Fibroblast of skin of right biceps (primary cell): ENCODE results near the gene MCC.

Experiments
- DNase-seq: peaks from one replicate; pipeline ENCODE4 v3.0.0-alpha.2; 2013

MCC gene

DNA sequence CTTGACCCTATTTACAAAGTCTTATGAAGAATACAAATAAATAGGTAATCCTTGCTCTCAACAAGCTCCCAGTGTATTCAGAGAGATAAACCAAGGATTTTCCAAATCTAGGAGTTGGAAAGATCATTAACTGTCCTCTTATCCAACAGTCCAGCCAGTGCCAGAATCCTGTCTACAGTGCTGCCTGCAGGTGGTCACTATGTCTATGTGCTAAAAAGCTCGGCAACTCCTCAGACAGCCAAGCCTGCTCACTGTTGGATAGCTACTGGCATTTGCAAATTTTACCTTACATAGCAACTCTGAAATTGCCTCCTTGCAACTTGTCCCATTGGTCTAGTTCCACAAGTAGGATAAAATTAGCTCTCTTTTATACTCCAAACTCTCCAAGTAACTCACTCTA is 324.2 kb downstream of the MCC start:
- DNase-seq: no peak

DNA sequence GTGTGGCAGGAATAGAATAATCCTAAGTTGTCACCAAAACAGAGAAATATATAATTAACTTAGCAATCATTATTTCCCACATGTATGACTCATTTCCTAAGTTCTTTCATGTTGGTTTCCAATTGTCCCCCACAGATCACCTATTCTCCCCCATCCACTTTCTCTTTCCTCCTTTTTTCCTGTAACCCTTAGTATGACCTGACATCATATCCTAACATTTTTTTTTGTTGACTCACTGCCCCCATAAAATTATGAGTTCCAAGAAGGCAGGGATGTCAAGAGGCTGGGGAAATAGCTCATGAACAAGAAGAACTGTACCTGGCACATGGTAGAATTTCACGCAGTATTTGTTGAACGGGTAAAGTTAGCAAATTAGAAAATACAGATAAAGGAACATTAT is 324.9 kb downstream of the MCC start:
- peak; percentile 79 for DNase-seq

DNA sequence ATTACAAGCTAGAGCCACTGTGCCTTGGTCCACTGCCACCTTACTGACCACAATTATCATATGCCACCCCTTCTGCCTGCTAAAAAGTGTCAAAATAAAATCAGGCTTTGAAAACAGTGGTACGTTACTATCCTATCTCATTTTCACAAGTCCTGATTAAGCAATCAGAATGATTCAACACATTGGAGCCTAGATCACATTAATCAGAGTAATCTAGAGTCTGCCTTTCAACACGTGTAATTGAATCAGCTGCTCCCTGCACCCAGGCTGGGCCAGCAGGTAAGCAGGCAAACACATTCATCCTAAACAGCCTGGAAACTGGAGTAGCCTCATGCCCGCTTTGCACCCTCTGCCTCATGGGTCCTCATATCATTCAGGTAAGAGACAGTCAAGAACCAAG is 325.5 kb downstream of the MCC start:
- DNase-seq: peak; percentile 82

DNA sequence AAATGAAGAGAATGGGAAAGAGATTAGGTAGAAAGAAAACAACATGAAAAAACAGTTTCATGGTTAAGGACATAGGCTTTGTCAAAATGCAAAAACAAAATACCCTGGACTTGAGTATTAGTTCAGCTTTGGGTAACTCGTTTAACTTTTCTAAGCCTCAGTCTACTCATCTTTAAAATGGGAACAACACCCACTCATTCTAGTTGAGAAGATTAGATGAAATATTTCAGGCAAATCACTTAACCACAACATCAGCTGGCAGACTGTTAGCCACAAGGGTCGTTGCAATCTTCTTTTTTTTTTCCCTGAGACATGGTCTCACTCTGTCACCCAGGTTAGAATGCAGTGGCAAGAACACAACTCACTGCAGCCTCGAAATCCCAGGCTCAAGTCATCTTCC is 326.0 kb downstream of the MCC start:
- peak; percentile 18 for DNase-seq

DNA sequence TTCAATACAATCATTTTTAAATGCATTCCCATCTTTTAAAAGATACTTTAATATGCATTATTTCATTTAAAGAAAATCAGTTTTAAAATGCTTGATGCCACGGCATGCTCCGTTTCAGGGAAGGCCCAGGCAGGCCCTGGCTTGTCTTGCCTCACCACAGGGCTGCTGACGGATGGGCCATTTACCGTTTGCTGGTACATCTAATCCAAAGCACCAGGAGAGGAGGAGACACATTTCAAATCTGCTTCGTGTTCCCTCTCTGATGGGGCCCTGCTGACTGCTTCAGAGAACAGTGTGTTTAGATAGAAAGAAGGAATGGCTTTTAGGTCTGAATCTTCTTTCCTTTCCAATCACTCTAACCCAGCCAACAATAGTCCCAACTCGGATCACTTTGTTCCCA is 326.4 kb downstream of the MCC start:
- DNase-seq: no peak

DNA sequence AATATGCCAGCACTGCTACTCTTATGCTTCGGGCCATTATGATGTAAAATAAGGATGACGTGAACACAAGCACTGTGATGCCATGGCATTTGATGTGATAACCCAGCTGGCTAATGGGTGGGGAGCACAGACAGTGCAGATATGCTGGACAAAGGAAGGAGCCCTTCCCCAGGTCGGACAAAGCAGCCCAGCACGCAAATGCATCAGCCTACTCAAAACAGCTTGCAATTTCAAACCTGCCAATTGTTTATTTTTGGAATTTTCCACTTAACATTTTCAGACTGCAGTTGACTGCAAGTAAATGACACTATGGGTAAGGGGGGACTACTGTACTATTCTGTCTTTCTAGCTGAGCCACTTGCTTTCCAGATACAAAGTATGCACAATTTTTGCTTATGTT is 330.4 kb downstream of the MCC start:
- DNase-seq: no peak

DNA sequence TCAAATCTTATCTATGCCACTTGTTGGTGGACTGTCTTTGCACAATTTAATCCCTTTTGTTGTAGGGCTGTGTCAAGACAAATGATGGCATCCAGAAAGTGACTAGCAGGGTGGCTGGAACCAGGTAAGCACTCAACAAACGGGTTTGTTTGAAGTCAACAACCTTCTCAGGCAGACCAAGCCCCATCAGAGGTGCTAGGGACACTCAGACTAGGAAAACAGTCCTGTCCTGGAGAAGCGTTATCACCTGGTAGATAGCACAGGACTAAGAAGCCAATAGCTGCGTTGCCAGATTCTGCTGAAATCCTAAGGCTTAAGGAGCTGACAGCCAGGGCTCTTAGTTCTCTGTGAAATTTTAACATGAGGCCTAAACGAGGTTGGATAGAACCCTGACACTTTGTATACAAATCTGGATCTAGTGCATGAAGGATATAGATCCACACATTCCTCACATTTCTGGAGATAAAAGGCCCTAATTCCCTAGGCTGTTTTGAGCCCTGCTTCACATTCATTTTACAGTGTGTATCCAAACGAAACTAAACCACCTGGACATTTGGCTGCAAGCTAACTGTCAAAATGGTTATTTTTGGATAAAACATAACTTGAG is 331.9 kb downstream of the MCC start:
- DNase-seq: no peak

DNA sequence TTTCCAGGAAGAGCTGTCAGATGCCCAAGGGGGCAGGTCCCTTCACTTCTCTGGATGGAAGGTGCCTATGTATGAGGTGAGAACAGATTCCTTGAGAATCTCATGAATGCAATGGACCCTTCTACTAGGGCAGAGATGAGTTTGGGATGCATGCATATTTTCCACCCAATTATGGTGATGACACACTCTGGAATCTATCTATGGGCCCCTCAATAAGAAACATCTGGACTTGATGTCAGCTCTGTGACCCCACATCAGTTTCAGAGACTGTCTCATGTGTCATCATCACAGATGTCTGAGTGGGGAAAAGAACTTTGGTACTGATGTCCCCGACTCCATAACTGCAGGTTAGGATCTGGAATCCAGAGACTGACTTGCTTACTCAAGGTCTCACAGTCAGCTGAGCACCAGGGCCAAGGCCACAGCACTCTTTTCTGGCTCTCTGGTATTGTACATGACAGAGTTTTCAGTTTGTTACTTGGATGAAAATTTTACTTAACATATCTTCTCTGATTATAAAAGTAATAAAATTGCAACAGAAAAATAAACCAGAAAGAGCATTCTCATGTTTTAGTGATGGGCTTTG is 334.6 kb downstream of the MCC start:
- DNase-seq: peak; percentile 85

DNA sequence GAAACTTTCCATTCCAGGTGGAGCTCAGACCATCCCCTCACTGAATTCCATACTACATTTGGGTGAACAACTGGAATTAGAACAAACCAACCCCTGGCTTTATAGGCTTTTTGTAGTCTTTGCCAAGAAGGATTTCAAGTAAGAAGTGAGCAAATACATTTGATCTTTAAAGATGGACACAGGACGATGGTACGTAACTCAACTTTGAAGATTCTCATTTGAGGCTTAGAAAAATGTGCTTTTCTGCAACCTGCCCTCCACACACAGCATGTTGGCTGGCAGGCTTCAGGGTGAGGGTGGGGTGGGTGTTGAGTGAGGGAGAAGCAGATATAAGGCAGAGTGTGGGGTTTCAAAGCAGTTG is 335.9 kb downstream of the MCC start:
- DNase-seq: no peak

DNA sequence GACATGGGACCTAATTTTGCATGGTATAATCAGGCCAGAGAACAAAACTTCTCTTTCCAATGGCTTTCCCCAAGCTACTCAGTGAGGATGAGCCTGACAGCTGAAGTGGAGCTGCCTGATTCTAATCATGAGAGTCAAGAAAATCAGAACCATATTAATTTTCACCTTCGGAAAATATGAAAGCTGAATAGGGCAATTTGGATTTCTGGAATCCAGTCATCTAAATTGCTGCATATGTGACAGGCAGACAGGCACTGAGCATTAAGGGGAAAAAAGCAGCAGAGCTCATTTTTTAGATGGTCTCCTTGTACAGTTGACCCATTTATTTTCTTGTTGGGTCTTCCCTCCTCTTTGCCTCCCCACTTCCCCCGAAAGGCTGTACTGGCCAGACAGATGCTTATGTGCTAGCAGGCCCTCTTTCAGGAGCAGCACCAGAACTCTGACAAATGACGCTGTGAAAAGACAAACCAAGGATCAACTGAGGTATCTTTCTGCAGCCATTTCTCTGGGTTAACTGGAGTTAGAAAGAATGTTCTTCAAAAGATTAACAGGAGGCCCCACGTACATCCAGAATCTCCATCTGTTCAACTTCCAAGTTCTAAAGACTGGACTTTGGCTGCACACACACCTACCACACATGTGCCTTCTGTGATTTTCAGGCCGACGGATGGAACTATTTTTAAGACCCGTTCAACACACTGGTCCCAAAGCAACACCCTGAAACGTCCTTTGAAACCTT is 336.4 kb downstream of the MCC start:
- no peak for DNase-seq

DNA sequence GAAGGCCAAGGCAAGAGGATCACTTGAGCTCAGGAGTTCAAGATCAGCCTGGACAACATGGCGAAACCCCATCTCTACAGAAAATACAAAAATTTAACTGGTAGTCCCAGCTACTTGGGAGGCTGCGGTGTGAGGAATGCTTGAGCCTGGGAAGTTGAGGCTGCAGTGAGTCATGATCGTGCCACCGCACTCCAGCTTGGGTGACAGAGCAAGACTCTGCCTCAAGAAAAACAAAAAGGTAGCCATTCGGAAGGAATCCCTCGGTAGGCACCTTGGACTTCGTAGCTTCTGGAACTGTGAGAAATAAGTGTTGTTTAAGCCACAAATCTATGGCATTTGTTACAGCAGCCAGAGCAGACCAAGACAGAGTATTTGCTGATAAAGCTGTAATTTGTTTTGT is 337.4 kb downstream of the MCC start:
- no peak for DNase-seq

DNA sequence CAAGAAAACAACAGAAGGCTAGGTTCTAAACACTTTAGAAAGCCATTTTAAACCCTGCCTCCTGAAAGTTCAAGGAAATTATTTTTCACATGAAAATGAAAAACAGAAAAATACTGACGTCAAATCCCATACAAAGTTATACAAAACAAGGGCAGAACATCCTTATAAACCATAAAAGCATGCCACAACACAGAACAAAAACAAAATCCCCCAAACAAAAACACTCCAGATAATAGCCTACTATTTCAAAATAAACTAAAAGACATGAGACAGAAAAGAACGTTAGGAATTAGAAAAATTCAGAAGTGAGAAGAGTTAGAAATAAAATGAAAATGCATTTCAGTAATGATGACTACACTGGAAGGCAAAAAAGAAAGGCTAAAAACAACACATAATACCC is 338.0 kb downstream of the MCC start:
- no peak for DNase-seq

DNA sequence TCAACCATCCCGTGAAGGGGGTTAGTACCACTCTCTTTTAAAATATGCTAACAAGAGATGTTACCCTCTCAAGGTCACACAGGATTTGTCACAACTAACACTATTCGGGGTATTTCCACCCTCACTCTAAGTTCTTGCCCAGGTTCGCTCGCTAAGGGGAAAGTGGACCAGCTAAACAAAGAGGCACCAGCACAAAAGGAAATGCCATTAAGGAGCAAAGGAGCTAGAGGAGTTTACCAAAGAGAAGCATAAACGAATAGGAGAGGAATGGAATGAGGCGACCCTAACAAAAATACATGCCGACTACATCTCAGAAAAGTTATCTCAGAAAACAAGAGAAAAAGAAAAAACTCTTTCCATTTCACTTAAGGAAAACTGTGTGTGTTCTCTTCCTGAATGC is 340.7 kb downstream of the MCC start:
- DNase-seq: no peak

DNA sequence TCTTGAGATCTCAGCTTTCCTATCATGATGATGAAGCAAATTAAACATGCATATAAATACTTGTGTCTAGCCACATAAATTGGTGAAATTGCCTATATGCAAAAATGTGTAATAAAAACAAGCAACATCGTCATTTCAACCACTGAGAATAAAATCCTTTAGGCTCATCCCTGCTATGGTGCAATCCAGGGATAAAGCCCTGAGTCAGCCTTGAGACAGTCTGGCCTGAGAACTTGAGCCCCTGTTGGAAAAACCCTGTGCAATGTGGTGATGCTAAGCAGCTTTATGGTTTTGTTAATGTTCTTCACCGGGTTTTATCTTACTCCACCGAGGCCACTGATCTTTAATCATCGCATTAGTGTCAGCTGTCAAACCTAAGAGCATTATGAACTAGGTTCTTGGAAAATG is 341.1 kb downstream of the MCC start:
- DNase-seq: peak; percentile 96

DNA sequence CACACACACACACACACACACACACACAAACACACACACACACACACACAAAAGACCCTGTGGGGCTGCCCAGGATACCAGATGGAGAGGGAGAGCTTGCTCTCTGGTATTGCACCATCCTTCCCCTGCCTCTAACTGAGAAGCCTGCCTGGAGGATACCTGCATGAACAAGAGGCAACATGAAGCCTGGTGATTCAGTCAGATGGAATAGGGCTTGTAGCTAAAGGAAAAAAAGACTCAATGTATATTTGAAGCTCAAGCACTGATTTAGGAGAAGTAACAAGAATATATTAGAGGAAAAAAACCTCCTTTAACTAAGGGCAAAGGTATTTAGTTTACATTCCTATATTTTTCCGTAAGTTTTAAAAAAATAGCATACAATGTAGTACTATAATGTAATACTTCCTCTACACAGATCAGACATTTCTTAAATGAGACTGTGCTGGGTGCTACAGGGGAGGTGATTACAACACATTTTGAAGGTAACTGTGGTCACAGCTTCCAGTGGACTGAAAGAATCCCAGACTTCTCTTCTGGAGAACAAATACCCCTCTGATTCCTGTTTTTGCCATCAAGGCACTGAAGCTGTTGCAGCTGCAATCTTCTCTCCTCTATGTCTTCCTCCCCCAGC is 342.4 kb downstream of the MCC start:
- peak; percentile 69 for DNase-seq

DNA sequence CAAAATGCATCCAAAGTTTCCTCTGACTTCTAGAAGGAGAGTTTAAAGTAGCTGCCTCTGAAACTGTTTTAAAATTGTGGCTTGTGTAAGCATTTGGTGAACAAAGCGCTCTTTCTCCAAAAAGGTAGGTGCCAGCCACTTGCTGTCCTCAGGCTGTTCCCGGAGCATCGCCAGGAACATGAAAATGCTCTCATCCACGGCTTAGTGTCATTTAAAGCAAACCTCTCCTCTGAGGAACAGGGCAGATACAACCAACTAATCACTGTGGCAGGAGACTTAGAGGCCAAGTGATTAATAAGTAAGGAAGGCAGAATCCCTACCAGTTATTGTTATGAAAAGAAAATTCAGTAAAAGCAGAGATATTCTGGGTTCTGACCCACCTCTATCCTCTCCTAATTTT is 346.1 kb downstream of the MCC start:
- no peak for DNase-seq

DNA sequence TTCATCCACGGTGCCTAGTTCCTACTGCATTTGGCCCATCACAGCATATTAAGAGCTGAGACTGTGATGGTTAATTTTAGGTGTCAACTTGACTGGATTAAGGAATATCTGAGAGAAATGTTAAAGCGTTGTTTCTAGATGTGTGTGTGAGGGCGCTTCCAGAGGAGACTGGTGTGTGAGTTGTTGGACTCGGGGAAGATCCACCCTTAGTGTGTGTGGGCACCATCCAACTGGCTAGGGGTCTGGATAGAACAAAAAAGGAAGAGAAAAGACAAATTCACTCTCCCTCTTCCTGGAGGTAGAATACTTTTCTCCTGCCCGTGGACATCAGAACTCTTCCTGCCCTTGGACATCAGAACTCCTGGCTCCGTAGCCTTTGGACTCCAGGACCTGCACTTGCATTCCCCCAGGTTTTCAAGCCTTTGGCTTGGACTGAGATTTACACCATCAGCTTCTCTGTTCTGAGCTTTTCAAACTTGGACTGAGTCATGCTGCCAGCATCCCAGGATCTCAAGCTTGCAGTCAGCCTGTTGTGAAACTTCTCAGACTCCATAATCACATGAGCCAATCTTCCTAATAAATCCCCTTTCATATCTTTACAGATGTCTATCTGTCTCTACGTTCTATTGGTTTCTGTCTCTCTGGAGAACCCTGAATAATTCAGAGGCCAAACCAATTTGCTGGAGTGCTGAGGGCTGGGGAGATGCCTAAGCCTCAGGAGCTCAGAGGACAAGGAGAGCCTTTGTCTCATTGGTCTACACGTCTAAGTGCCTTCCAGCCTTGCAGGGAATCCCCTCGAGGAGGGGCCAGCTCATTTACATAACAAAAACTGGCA is 347.2 kb downstream of the MCC start:
- peak; percentile 89 for DNase-seq

DNA sequence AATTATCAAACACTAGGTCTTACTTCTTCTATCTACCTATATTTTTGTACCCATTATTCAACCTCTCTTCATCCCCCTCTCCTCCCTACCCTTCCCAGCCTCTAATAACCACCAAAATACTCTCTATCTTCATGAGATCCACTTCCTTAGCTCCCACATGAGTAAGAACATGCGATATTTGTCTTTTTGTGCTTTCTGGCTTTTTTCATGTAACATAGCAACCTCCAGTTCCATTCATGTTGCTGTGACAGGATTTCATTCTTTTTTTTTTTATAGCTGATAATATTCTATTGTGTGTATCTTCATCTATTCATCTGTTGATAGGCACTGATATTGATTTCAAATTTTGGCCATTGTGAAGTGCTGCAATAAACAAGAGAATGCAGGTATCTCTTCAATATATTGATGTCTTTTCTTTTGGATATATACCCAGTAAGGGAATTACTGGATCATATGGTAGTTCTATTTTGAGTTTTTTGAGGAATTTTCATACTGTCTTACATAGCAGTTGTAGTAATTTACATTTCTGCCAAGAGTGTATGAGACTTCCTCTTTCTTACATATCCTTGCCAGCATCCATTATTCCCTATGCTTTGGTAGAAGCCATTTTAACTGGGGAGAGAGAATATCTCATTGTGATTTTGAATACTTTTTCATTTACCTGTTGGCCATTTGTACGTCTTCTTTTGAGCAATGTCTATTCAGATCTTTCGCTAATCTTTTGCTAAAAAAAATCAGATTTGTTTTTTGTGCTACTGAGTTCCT is 354.9 kb downstream of the MCC start:
- no peak for DNase-seq

DNA sequence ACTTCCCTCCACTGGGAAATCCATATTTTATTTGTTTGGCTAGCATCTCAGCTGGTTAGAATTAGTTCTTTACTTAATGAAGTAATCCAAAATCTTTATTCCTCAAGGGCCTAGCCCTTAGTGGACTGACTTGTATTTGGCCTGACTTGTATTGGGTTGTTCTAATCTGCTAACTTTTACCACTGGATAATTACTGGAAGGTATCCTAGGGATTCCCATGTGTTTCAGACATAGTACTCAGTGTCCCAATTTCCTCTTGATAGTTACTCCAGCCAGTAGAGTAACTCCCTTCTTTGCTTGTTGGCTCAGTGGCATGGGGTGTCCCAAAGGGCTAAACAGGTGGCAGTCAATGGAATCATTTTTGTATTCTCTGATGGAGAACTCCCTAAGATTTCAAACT is 355.7 kb downstream of the MCC start:
- no peak for DNase-seq

DNA sequence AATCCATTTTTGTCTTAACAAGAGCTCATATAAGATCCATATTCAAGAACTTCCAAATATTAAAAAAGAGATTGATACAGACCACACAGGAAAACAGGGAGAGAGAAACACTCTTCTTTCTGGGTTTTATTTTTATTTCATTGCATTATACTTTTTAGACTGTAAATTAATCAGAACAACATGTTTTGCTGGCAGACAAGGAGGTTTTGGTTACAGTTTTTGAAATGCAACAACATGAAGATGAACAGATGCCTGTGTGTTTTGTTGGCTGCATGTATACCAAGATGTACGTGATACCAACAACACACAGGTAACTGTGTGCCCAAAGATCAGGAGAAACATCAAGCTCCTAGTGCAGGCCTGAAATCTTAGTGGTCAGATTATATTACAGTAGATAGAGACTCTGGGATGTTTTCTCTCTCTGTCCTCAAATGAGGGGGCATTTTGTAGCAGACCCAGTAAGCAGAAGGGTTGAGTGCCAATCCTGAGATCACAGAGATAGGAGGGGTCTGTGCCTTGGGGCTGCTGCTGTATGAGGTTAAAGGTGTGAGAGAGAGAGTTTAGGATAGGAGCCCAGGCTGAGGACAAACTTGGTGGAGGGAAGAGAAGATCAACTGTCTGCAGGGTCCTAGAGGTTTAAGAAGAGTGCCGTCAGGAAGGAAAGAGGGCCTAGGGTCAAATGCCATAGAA is 359.5 kb downstream of the MCC start:
- no peak for DNase-seq

DNA sequence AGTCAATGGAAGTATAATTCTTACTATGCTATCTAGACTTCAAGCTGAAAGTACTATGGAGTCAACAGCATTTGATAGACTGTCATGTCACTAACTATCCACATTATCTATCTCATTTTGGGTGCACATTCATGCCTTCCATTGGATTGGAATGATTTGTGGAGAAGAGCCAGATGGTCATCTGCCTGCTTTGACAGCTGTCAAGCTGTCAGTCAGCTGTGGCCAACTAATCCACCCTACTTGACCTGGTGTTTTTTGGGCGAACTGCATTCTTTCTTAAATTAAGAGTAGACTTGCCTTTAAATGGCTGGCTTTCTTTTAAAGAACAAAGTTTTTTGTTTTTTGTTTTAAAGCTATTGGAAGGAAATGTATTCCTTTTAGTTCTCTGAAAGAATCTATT is 360.2 kb downstream of the MCC start:
- no peak for DNase-seq

DNA sequence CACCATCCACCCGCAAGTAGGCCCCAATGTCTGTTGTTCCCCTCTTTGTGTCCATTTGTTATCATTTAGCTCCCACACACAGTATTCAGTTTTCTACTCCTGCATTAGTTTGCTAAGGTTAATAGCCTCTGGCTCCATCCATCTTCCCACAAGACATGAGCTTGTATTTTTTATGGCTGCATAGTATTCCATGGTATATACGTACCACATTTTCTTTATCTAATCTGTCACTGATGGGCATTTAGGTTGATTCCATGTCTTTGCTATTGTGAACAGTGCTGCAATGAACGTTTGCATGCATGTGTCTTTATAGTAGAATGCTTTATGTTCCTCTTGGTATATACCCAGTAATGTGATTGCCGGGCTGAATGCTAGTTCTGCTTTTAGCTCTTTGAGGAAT is 361.2 kb downstream of the MCC start:
- no peak for DNase-seq
